WI38 (cell line): ENCODE measurements around the gene UBTF.

Source experiments
- H3K4me3 ChIP-seq: 2 replicates; pipeline ENCODE4 v1.5.1; 2011; ENCODE audit warnings: low read depth, mild to moderate bottlenecking, control low read depth, low read length
- CTCF ChIP-seq: IDR thresholded peaks from 2 replicates; pipeline ENCODE4 v1.5.1; 2012; ENCODE audit warnings: low read depth, mild to moderate bottlenecking, control low read depth, low read length

Gene UBTF

GRCh38 chr17:44218344-44219107 is 949 bp downstream of the UBTF start:
- peak; percentile 46 for TF ChIP-seq CTCF

GRCh38 chr17:44217738-44218343 is 1.6 kb downstream of the UBTF start:
- no peak for TF ChIP-seq CTCF
- H3K4me3 ChIP-seq = peak overlapping the region; percentile 82

More at GRCh38 chr17:44218344-44219107, 949 bp downstream of the UBTF start:
- H3K4me3 ChIP-seq = peak overlapping the region; percentile 82

- no peak for TF ChIP-seq CTCF
- no peak overlapping the region for H3K4me3 ChIP-seq
Observed at GRCh38 chr17:44216694-44217093, 2.8 kb downstream of the UBTF start.

- TF ChIP-seq CTCF = no peak
- no peak overlapping the region for H3K4me3 ChIP-seq
Observed at GRCh38 chr17:44216173-44216572, 3.3 kb downstream of the UBTF start.

GRCh38 chr17:44214896-44215295 is 4.6 kb downstream of the UBTF start:
- no peak for TF ChIP-seq CTCF
- H3K4me3 ChIP-seq = no peak overlapping the region

GRCh38 chr17:44214230-44214494 is 5.3 kb downstream of the UBTF start:
- H3K4me3 ChIP-seq = no peak overlapping the region
- TF ChIP-seq CTCF = no peak

GRCh38 chr17:44213403-44214229 is 5.9 kb downstream of the UBTF start:
- no peak overlapping the region for H3K4me3 ChIP-seq
- no peak for TF ChIP-seq CTCF
